Activated B cell treated with CpG ODN at 0.5 μM for 24 hours (primary cell): ENCODE results near the gene PABPC3. TPM values are rescaled to one million over a fixed set of nuclear protein-coding genes. Genes with fewer than 3 reads are reported as not detected.

Source experiments
- ATAC-seq: fragments of 200-7000 bp; cut with Tn5 transposase; one replicate; pipeline ENCODE4 v1.10.0; 2021; ENCODE audit warnings: low read depth, mild to moderate bottlenecking, moderate library complexity
- CTCF ChIA-PET: fragments of 350-600 bp; sonication (Branson Sonifier 250); formaldehyde crosslinking; loops from one replicate; lab custom pipeline; 2021; ENCODE audit warnings: antibody characterized with exemption; lab: Charles Lee
- POLR2A ChIA-PET: fragments of 350-600 bp; sonication (Branson Sonifier 250); formaldehyde crosslinking; loops from one replicate; lab custom pipeline; 2021; ENCODE audit warnings: antibody characterized with exemption; lab: Charles Lee
- DNase-seq: peaks from one replicate; pipeline ENCODE4 v3.0.0; 2022
- H3K27ac Mint-ChIP-seq: one replicate; pipeline ENCODE4 v1.8.0; 2020; ENCODE audit warnings: mixed read lengths
- H3K27me3 Mint-ChIP-seq: one replicate; pipeline ENCODE4 v1.8.0; 2021; ENCODE audit warnings: mixed read lengths
- H3K36me3 Mint-ChIP-seq: one replicate; pipeline ENCODE4 v1.8.0; 2021; ENCODE audit warnings: low read depth, mixed read lengths
- H3K4me1 Mint-ChIP-seq: one replicate; pipeline ENCODE4 v1.8.0; 2021; ENCODE audit warnings: mixed read lengths
- H3K4me3 Mint-ChIP-seq: one replicate; pipeline ENCODE4 v1.8.0; 2020; ENCODE audit warnings: mild to moderate bottlenecking, mixed read lengths
- H3K9me3 Mint-ChIP-seq: one replicate; pipeline ENCODE4 v1.8.0; 2020; ENCODE audit warnings: mixed read lengths
- CTCF ChIP-seq: fragments of 200-600 bp; IDR thresholded peaks from one replicate; pipeline ENCODE4 v1.8.0; 2022; ENCODE audit warnings: antibody characterized with exemption, mild to moderate bottlenecking
- intact Hi-C: fragments of 100-400 bp; cut with micrococcal nuclease; formaldehyde crosslinking; loops from one replicate; pipeline ENCODE4 v1.15.1; 2024
- total RNA-seq: library from RNA; stranded (reverse); gene quantifications from 2 replicates; pipeline ENCODE4 v1.2.3, GENCODE V29; 2022

The PABPC3 gene
- total RNA-seq, 1 donor from 2014 or later, result 0.35 TPM

- intact Hi-C loops, result loop anchor here (1.0 to 2.0 kb wide), 2 partner anchors 164 to 202 kb away; partner anchors contain the start of gene MTMR6
- H3K27me3 Mint-ChIP-seq, result peaks cover 6% of the 10 kb centered on the region
- peaks cover 3% of the 10 kb centered on the region for H3K4me1 Mint-ChIP-seq
- no peaks in the 10 kb centered on the region for H3K9me3 Mint-ChIP-seq
- DNase-seq, result no peak
- H3K4me3 Mint-ChIP-seq, result no peak overlapping the region
- TF ChIP-seq CTCF, result no peak
- ATAC-seq, result no peak
- no peaks in the 10 kb centered on the region for H3K36me3 Mint-ChIP-seq
- ChIA-PET CTCF (interaction anchor here (1.2 to 1.8 kb wide), 3 partner anchors 29 to 290 kb away, joined by 3 to 7 read pairs (median 3); no protein-coding TSS in a partner anchor), POLR2A (no interaction called here)
- no peak overlapping the region for H3K27ac Mint-ChIP-seq
Observed at GRCh38 chr13:25085125-25085742, 10.7 kb upstream of the PABPC3 start.

GRCh38 chr13:25088562-25089221, 7.2 kb upstream of the PABPC3 start:
- POLR2A ChIA-PET, result no interaction called here
- DNase-seq (no peak), ATAC-seq (no peak)
- intact Hi-C loops, result no loop called here
- Mint-ChIP-seq H3K27me3 (peaks cover 12% of the 10 kb centered on the region), H3K36me3 (no peaks in the 10 kb centered on the region), H3K27ac (no peak overlapping the region), H3K4me3 (no peak overlapping the region), H3K4me1 (peaks cover 3% of the 10 kb centered on the region), H3K9me3 (no peaks in the 10 kb centered on the region)
- CTCF ChIA-PET, result no interaction called here
- no peak for TF ChIP-seq CTCF

GRCh38 chr13:25097426-25097825, 1.5 kb downstream of the PABPC3 start:
- H3K27ac Mint-ChIP-seq, result no peak overlapping the region
- H3K9me3 Mint-ChIP-seq, result no peaks in the 10 kb centered on the region
- DNase-seq, result no peak
- H3K27me3 Mint-ChIP-seq, result peaks cover 34% of the 10 kb centered on the region
- no peaks in the 10 kb centered on the region for H3K36me3 Mint-ChIP-seq
- TF ChIP-seq CTCF, result no peak
- no peak for ATAC-seq
- peaks cover 3% of the 10 kb centered on the region for H3K4me1 Mint-ChIP-seq
- POLR2A ChIA-PET, result no interaction called here
- no peak overlapping the region for H3K4me3 Mint-ChIP-seq
- CTCF ChIA-PET, result no interaction called here
- intact Hi-C loops, result no loop called here

- POLR2A ChIA-PET, result no interaction called here
- Mint-ChIP-seq H3K9me3 (no peaks in the 10 kb centered on the region), H3K27me3 (peaks cover 7% of the 10 kb centered on the region), H3K4me3 (no peak overlapping the region), H3K27ac (no peak overlapping the region), H3K4me1 (no peaks in the 10 kb centered on the region), H3K36me3 (no peaks in the 10 kb centered on the region)
- no peak for TF ChIP-seq CTCF
- no peak for ATAC-seq
- CTCF ChIA-PET, result no interaction called here
- intact Hi-C loops, result no loop called here
- no peak for DNase-seq
Observed at GRCh38 chr13:25103711-25104110, 7.8 kb downstream of the PABPC3 start.

- Mint-ChIP-seq H3K27ac (no peak overlapping the region), H3K27me3 (peaks cover 16% of the 10 kb centered on the region), H3K4me3 (no peak overlapping the region), H3K36me3 (no peaks in the 10 kb centered on the region), H3K9me3 (no peaks in the 10 kb centered on the region), H3K4me1 (peaks cover 1% of the 10 kb centered on the region)
- intact Hi-C loops, result no loop called here
- ChIA-PET CTCF (interaction anchor here (1.0 kb wide), 1 partner anchor 104 kb away, joined by 3 read pairs; no protein-coding TSS in a partner anchor), POLR2A (no interaction called here)
- TF ChIP-seq CTCF, result no peak
- DNase-seq, result no peak
- no peak for ATAC-seq
Observed at GRCh38 chr13:25109341-25109740, 13.4 kb downstream of the PABPC3 start.
